ENCODE results near the gene CYP19A1. TPM values are rescaled to one million over a fixed set of nuclear protein-coding genes. Genes with fewer than 3 reads are reported as not detected.

Gene CYP19A1
- total and polyA plus RNA-seq, 9 of the 15 experiments (the other 6 are each of a cell fraction or from before 2014, with no cell fraction given), result 0.16 to 0.63 (median 0.47) TPM; not detected in 3

DNA sequence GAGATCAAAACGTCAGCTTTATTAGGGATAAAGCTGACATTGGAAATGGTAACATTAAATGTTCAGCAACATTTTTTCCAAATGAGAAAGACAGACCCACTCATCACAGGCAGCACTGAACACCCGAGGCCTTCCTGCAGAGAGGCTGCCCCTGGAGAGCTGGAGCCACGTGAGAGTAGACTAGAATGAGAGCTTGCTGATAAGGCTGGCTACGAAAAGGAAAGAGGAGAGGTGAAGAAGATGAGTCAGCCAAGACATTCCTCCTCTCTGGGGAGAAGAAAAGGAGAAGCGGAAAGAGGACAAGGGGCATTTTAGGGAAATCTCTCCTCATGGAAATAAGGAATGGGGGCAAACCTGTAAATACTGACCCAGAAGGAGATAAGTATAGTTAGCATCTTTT lies 7.3 kb downstream of the CYP19A1 start:
- H3K4me2 ChIP-seq (ENCODE audit: insufficient read depth, low read length), result no peak overlapping the region
- peak in 2 of 4 experiments; percentile 20 to 28 for DNase-seq (ENCODE audit: extremely low read depth in 1 of 4, low spot score in 3 of 4)
- in situ Hi-C loops (cut with MboI), result no loop called here
- POLR2A ChIA-PET, result no interaction called here
- no peak overlapping the region for H3K4me3 ChIP-seq
- peaks cover 11 to 28% of the 10 kb centered on the region in 2 experiments; a peak in 3 of 5 replicates for H3K27me3 ChIP-seq (ENCODE audit: control insufficient read depth in 2 of 2, insufficient read depth in 2 of 2, low read length in 2 of 2)
- no peaks in the 10 kb centered on the region for H3K79me2 ChIP-seq (ENCODE audit: control insufficient read depth, insufficient read depth, low read length)
- no peak overlapping the region for H3K27ac ChIP-seq (ENCODE audit: extremely low read depth, low read depth, low read length)
- 8% methylated on average over 5 of the region's 5 CpGs for WGBS (ENCODE audit: insufficient coverage, low coverage, missing lambda C conversion rate)
- H3K9me3 ChIP-seq (replicated peaks; ENCODE audit: control insufficient read depth, insufficient read depth, low read depth, low read length), result no peaks in the 10 kb centered on the region
- no TSS peak for BruUV-seq (replicated peaks)
- no peak for FAIRE-seq
- CTCF ChIA-PET (ENCODE audit: low intra/inter-chr PET ratio), result no interaction called here
- no peaks in the 10 kb centered on the region for H3K4me1 ChIP-seq (replicated peaks in 1 of 2; ENCODE audit: control insufficient read depth in 2 of 2, insufficient read depth in 2 of 2, low read length in 2 of 2)
- no peaks in the 10 kb centered on the region for H3K9me1 ChIP-seq (ENCODE audit: control insufficient read depth, insufficient read depth, low read length)
- no peak for ATAC-seq
- no peak overlapping the region for H3K9ac ChIP-seq (ENCODE audit: insufficient read depth in 1 of 2, low read depth in 2 of 2, low read length in 2 of 2)
- intact Hi-C loops (cut with micrococcal nuclease), result no loop called here
- no peaks in the 10 kb centered on the region for H3K36me3 ChIP-seq (ENCODE audit: control insufficient read depth, insufficient read depth, low read length)
- no peaks in the 10 kb centered on the region for H4K20me1 ChIP-seq (replicated peaks; ENCODE audit: control insufficient read depth, insufficient read depth, low read length)
- H2AFZ ChIP-seq (ENCODE audit: low read depth, low read length), result no peak overlapping the region
- TF ChIP-seq JUND (IDR thresholded peaks at IDR 0.05; ENCODE audit: borderline replicate concordance, low read depth, low read length) (peak; percentile 65; the same call in 1 of the 2 replicates), JUND (tag; IDR thresholded peaks at IDR 0.05; ENCODE audit: borderline replicate concordance, low read depth, low read length) (peak; percentile 76; the same call in 1 of the 3 replicates), CHD1 (IDR thresholded peaks at IDR 0.05; ENCODE audit: low read length) (no peak), ATF3 (IDR thresholded peaks at IDR 0.05) (peak; percentile 40; the same call in 1 of the 2 replicates), ATF3 (CRISPR knock-in tag; conservative IDR thresholded peaks at IDR 0.05) (no peak), HMG20B (CRISPR knock-in tag; IDR thresholded peaks at IDR 0.05) (no peak), BHLHE40 (IDR thresholded peaks at IDR 0.05; ENCODE audit: low read length) (peak; percentile 50; the same call in 1 of the 2 replicates), FOSL1 (tag; conservative IDR thresholded peaks at IDR 0.05) (peak; percentile 74), JUNB (CRISPR knock-in tag; conservative IDR thresholded peaks at IDR 0.05) (0 out of 2 replicates have a peak, but pooled peaks have one; percentile 24)

Measured in K562 (cell line).